Right lobe of liver (tissue), 4 donors: ENCODE data around the gene SBF2.
"Not testable (repeated sequence)": the region's sequence is repeated elsewhere in the genome, so short reads cannot be mapped to it uniquely, and the experiment has no call there.

Experiments used
- POLR2A ChIP-seq: fragments of 450-650 bp; IDR thresholded peaks from one replicate; pipeline ENCODE4 v1.6.1; 2017; ENCODE audit warnings: antibody characterized with exemption, mild to moderate bottlenecking
- TF ChIP-seq, protein P1 (sequence below), 4 donors: fragments of 200-600 bp in 3 of 4; fragments of 450-650 bp in 1 of 4; IDR thresholded peaks; one replicate each; pipeline versions ENCODE4 v1.5.1 to v1.8.0; 2016 to 2022; ENCODE audit warnings: antibody characterized with exemption in 4 of 4, mild to moderate bottlenecking in 2 of 4
- donor health status: DM: no; HTN: no; CAD: no.
- donor health status: DM: no; HTN: no; CAD: no.
- donor health status: DM: no; HTN: yes; CAD: no.

DNA sequence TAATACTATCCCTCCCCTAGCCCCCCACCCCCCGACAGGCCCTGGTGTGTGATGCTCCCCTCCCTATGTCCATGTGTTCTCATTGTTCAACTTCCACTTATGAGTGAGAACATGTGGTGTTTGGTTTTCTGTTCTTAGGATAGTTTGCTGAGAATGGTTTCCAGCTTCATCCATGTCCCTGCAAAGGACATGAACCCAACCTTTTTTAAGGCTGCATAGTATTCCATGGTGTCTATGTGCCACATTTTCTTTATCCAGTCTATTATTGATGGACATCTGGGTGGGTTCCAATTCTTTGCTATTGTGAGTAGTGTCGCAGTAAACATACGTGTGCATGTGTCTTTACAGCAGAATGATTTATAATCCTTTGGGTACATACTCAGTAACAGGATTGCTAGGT, 29.3 kb downstream of the SBF2 start:
- TF ChIP-seq, protein P1, sequence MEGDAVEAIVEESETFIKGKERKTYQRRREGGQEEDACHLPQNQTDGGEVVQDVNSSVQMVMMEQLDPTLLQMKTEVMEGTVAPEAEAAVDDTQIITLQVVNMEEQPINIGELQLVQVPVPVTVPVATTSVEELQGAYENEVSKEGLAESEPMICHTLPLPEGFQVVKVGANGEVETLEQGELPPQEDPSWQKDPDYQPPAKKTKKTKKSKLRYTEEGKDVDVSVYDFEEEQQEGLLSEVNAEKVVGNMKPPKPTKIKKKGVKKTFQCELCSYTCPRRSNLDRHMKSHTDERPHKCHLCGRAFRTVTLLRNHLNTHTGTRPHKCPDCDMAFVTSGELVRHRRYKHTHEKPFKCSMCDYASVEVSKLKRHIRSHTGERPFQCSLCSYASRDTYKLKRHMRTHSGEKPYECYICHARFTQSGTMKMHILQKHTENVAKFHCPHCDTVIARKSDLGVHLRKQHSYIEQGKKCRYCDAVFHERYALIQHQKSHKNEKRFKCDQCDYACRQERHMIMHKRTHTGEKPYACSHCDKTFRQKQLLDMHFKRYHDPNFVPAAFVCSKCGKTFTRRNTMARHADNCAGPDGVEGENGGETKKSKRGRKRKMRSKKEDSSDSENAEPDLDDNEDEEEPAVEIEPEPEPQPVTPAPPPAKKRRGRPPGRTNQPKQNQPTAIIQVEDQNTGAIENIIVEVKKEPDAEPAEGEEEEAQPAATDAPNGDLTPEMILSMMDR (IDR thresholded peaks at IDR 0.05) = not testable (repeated sequence)
- not testable (repeated sequence) for TF ChIP-seq POLR2A
